GM18909 (cell line): Measurements from ENCODE around the gene CTSV.
"Not testable (repeated sequence)": the region's sequence is repeated elsewhere in the genome, so short reads cannot be mapped to it uniquely, and the experiment has no call there.

Source experiments
- ATAC-seq: cut with Tn5 transposase; IDR thresholded peaks from one replicate; pipeline ENCODE4 v1.9.1; 2021; ENCODE audit warnings: mild to moderate bottlenecking; ENCODE audit not compliant: unreplicated experiment, poor library complexity

The CTSV gene

GRCh38 chr9:97046228-97046627 lies 7.3 kb upstream of the CTSV start:
- ATAC-seq = no peak

DNA sequence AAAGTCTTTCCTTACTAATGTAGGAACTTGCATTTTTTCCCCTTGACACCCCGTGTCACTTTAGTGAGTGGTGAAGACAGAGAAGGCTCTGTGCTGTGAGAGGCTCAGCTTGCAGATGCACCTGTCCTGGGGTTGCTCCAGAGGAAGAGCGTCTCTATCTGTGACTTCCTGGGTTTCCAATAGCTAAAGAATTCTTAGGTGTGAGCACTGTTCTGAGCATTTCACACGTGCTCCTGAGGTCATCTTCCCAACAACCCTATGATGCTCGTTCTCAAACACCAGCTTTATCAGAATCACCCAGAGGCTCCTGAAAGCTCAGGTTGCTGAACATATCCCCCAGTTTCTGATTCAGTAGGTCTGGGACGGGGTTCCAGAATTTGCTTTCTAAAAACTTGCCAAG lies 6.4 kb upstream of the CTSV start:
- ATAC-seq = no peak

DNA sequence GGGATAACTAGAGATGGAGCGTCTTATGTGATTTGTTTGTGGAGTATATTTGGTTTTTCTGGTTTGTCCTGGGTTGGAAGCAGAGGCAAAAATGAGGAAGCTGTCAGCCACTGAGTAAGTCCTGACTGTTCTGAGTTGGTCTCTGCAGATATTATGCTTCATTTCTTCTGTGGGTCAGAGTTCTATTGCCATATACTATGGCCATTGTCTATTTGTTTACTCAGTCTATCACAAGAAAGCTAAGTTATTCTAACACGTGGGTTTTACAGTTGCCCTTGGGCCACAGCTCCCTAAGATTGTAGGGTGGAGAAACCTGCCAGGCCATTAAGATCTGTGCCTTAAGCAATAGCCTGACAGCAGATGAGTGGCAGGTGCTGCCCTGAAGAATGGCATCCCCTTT lies 3.0 kb upstream of the CTSV start:
- ATAC-seq = no peak

DNA sequence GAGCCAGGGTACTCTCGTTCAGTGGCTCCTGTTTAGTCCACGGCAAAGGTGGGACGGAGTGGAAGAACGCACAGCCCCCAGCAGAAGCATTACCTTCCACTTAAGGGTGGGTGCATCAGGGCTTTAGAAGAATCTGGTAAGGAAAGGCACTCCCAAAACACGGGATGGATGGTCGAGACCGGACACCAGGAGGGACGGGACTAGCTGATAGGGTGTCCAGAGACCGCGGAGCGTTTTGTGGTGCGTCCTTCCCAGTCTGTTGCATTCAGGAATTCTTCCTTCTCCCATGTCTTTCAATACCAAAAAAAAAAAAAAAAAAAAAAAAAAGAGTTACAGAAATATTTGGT lies 545 bp upstream of the CTSV start:
- ATAC-seq = no peak

GRCh38 chr9:97023505-97023904 lies 15.4 kb downstream of the CTSV start:
- ATAC-seq = not testable (repeated sequence)

- ATAC-seq = peak; percentile 86
Observed at GRCh38 chr9:97013151-97014132, 25.5 kb downstream of the CTSV start.

- ATAC-seq = peak; percentile 67
Observed at GRCh38 chr9:97012617-97013016, 26.3 kb downstream of the CTSV start.

DNA sequence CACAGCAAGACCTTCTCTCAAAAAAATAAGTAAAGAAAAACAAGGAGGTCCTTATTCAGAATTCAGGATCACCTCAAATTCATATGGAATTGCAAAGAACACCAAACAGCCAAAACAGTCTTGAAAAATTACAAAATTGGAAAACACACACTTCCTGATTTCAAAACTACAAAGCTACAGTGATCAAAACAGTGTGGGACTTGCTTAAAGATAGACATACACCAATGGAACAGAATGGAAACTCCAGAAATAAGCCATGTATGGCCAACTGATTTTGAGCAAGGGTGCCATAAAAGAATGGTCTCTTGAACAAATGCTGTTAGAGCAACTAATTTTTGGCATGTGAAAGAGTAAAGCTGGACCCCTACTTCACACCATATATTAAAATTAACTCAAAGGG lies 36.7 kb downstream of the CTSV start:
- not testable (repeated sequence) for ATAC-seq

- ATAC-seq = not testable (repeated sequence)
Observed at GRCh38 chr9:97001338-97001737, 37.6 kb downstream of the CTSV start.

DNA sequence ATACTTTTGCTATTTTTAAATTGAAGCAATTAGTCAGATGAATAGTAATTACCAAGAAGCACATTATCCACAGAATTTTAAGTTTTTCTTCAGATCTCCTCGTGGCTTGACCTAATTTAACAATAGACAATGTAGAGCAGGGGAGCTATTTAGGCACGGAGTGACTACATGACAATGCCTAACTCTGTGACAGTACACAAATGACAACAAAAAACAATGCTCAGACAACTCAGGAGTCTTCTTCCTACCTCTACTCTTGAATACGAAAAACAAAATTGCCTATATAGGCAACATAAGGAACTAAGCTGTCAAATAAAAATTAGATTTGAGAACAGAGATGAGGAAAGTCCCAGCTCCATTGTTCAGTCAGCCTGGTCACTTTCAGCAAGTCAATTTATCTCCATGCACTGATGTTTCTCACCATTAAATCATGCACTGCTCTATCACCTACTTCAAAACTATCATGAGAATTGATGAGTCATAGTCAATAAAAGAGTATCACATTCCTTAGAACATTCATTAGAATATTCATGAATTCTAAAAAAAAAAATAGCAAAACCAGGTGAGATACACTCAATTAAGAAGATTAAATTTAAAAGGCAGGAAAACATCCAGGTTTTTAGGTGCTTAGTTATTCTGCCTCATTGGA lies 38.7 kb downstream of the CTSV start:
- not testable (repeated sequence) for ATAC-seq

GRCh38 chr9:96999733-97000132 lies 39.2 kb downstream of the CTSV start:
- not testable (repeated sequence) for ATAC-seq

- ATAC-seq = not testable (repeated sequence)
Observed at GRCh38 chr9:96997009-96997701, 41.8 kb downstream of the CTSV start.

DNA sequence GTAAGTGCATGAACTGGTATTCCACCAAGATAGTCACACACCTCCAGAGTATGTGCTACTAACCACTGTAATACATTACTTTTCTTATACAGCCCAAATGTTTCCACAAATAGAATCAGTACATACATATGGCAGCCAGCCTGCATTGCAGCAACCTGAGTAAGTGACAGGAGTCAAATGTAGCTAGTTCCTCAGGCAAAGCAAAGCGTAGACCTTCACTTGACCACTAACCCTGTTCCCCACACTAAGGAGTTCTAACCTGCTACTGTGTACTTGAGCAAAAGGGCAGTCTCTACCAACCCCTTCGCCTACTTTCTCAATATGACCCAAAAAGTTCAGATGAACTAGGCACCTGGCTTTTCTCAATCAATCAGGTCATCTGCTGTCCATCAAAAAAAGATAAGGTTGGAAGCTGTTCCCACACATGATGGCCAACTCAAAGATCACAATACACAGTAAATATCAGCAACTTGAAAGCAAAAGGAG lies 44.4 kb downstream of the CTSV start:
- not testable (repeated sequence) for ATAC-seq

DNA sequence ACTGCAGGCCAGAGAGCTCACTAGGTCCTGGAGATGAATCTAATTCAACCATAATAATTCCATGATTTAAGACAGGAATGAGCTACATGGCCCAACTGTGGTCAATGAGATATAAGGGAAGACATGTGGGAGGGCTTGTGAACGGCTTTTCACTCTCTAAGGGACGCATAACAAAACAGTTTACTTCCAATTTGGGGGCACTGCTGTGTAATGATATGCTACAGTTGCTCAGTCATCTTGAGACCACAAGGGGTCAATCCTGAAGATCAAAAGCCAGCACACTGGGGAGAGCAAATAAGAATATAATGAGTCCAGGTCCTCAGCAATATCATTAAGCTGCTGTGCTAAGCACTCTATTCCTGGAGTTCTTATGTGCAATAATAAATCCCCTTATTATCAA lies 46.6 kb downstream of the CTSV start:
- ATAC-seq = not testable (repeated sequence)

DNA sequence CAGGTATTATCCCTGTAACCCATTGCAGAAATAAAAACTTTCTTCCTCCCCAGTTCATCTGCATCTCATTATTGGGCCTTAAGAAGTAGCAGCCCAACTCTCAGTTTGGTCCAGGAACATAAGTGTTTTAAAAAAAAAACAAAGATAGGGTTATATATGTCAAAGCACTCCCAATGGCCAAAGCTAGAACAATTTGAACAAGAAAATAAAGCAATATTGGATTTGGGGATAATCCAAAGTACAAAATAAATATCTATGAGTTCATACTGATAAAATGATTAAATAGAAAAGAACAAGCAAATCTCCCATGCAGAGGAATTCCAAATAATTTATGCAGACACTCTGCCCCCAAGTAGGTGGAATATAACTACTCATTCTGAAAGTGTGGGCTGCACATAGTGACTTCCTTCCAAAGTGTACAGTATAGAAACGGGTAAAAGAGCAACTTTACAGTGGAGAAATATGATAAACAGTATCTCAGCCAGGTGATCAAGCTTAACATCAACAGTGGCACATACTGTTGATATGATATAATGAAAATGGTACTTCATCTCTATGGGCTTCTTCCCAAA lies 49.1 kb downstream of the CTSV start:
- not testable (repeated sequence) for ATAC-seq

GRCh38 chr9:96984887-96985286 lies 54.1 kb downstream of the CTSV start:
- ATAC-seq = not testable (repeated sequence)

GRCh38 chr9:96984139-96984538 lies 54.8 kb downstream of the CTSV start:
- ATAC-seq = not testable (repeated sequence)

- ATAC-seq = not testable (repeated sequence)
Observed at GRCh38 chr9:96983496-96984122, 55.3 kb downstream of the CTSV start.
